Myometrial cell (primary cell): ENCODE data around the gene DDTL. TPM values are rescaled to one million over a fixed set of nuclear protein-coding genes. Genes with fewer than 3 reads are reported as not detected.

Source experiments
- total RNA-seq: library from RNA; depleted of rRNA; stranded (reverse); fragments of >200 nt; gene quantifications from 2 replicates; pipeline ENCODE4 v1.2.3, GENCODE V29; 2015

Gene DDTL
- not detected in 2 replicates for total RNA-seq

GRCh38 chr22:23966568-23966967 is at the start of gene DDTL:
Gene DDTL (plus strand): TSS chr22:23966888. CDS start chr22:23966915, 27 bp downstream.

GRCh38 chr22:23961084-23961771 is 5.5 kb upstream of the DDTL start, which contains the start of gene GSTT2B:
Gene GSTT2B (minus strand): TSS chr22:23961195. CDS start chr22:23961131, 64 bp downstream.

GRCh38 chr22:23974345-23974744 is 7.7 kb downstream of the DDTL start, which contains the start of gene DDT:
Gene DDT (minus strand): TSS chr22:23974441. CDS start chr22:23974414, 27 bp downstream.

GRCh38 chr22:23979557-23980240 is 13.0 kb downstream of the DDTL start, which contains the start of gene GSTT2:
Gene GSTT2 (plus strand): TSS chr22:23980134.

GRCh38 chr22:24005201-24005600 is 38.5 kb downstream of the DDTL start, which contains the start of gene GSTT4:
Gene GSTT4 (minus strand): TSS chr22:24005453. CDS start chr22:24005356, 97 bp downstream.

Other genes starting within 250 kb of the DDTL start
- 2.7 and 2.9 TPM in 2 replicates for gene ZNF70, start 215.8 kb upstream of the DDTL start, total RNA-seq
- not detected in 2 replicates for gene VPREB3, start 212.5 kb upstream of the DDTL start, total RNA-seq
- gene C22orf15, start 203.9 kb upstream of the DDTL start, total RNA-seq: 1.1 and 1.2 TPM in 2 replicates
- gene CHCHD10, start 198.9 kb upstream of the DDTL start, total RNA-seq: 1.9 and 2.3 TPM in 2 replicates
- gene MMP11, start 194.0 kb upstream of the DDTL start, total RNA-seq: 7.4 and 11.2 TPM in 2 replicates
- 121 and 151 TPM in 2 replicates for gene SMARCB1, start 179.9 kb upstream of the DDTL start, total RNA-seq
- gene DERL3, start 127.9 kb upstream of the DDTL start, total RNA-seq: 2.3 TPM in 1 of 2 replicates, not detected in the other
- gene SLC2A11, start 109.0 kb upstream of the DDTL start, total RNA-seq: 6.9 and 11.2 TPM in 2 replicates
- gene MIF, start 72.5 kb upstream of the DDTL start, total RNA-seq: 473 and 481 TPM in 2 replicates
- 1.8 and 2.6 TPM in 2 replicates for gene GSTT2B, start 5.7 kb upstream of the DDTL start, total RNA-seq
- 93.4 and 103 TPM in 2 replicates for gene DDT, start 7.6 kb downstream of the DDTL start, total RNA-seq
- 1.2 TPM in 1 of 2 replicates, not detected in the other for gene GSTT2, start 13.2 kb downstream of the DDTL start, total RNA-seq
- gene GSTT4, start 38.6 kb downstream of the DDTL start, total RNA-seq: not detected in 2 replicates
- gene CABIN1, start 44.4 kb downstream of the DDTL start, total RNA-seq: 31.0 and 53.6 TPM in 2 replicates
- gene SUSD2, start 214.6 kb downstream of the DDTL start, total RNA-seq: 13.8 and 15.9 TPM in 2 replicates